ENCODE data around the gene SORCS1. TPM values are rescaled to one million over a fixed set of nuclear protein-coding genes. Genes with fewer than 3 reads are reported as not detected.

Gene SORCS1
- total and polyA plus RNA-seq, 3 donors from 2014 or later = 2.6 to 9.6 (median 4.6) TPM

- Histone ChIP-seq H3K4me1 (no peaks in the 10 kb centered on the region), H3K36me3 (ENCODE audit: low read depth, missing control alignments) (no peaks in the 10 kb centered on the region), H3K4me3 (no peak overlapping the region), H3K27me3 (no peaks in the 10 kb centered on the region), H3K9me3 (no peaks in the 10 kb centered on the region), H3K27ac (no peak overlapping the region)
- DNase-seq = no peak
- intact Hi-C loops (cut with DNase I; ENCODE audit: low total_unique reads) = no loop called here
- WGBS, 2 donors = 58 to 62% methylated on average over 3 of the region's 3 CpGs
- TF ChIP-seq CTCF (IDR thresholded peaks at IDR 0.05) (no peak), POLR2A (IDR thresholded peaks at IDR 0.05) (no peak)
These were observed 3.6 kb downstream of the SORCS1 start for GRCh38 chr10:107160866-107161265.

- Histone ChIP-seq H3K4me1 (no peaks in the 10 kb centered on the region), H3K27ac (no peak overlapping the region), H3K36me3 (ENCODE audit: low read depth, missing control alignments) (no peaks in the 10 kb centered on the region), H3K4me3 (no peak overlapping the region), H3K9me3 (no peaks in the 10 kb centered on the region), H3K27me3 (no peaks in the 10 kb centered on the region)
- WGBS, 2 donors = 91 to 92% methylated on average over 4 of the region's 4 CpGs
- TF ChIP-seq POLR2A (IDR thresholded peaks at IDR 0.05) (no peak), CTCF (IDR thresholded peaks at IDR 0.05) (no peak)
- no peak for DNase-seq
- intact Hi-C loops (cut with DNase I; ENCODE audit: low total_unique reads) = no loop called here
These were observed 4.6 kb downstream of the SORCS1 start for GRCh38 chr10:107159871-107160270.

GRCh38 chr10:107157071-107157470, 7.4 kb downstream of the SORCS1 start:
- no peaks in the 10 kb centered on the region for H3K27me3 ChIP-seq
- TF ChIP-seq CTCF (IDR thresholded peaks at IDR 0.05) (no peak), POLR2A (IDR thresholded peaks at IDR 0.05) (no peak)
- no peak overlapping the region for H3K27ac ChIP-seq
- H3K36me3 ChIP-seq (ENCODE audit: low read depth, missing control alignments) = no peaks in the 10 kb centered on the region
- H3K9me3 ChIP-seq = no peaks in the 10 kb centered on the region
- H3K4me1 ChIP-seq = no peaks in the 10 kb centered on the region
- DNase-seq = no peak
- H3K4me3 ChIP-seq = no peak overlapping the region
- intact Hi-C loops (cut with DNase I; ENCODE audit: low total_unique reads) = no loop called here
- 36 to 40% methylated on average over 1 of the region's 1 CpG for WGBS, 2 donors

GRCh38 chr10:107152087-107152486, 12.4 kb downstream of the SORCS1 start:
- no peak overlapping the region for H3K4me3 ChIP-seq
- no peaks in the 10 kb centered on the region for H3K27me3 ChIP-seq
- 92 to 100% methylated on average over 1 of the region's 1 CpG for WGBS, 2 donors
- H3K4me1 ChIP-seq = no peaks in the 10 kb centered on the region
- no peaks in the 10 kb centered on the region for H3K9me3 ChIP-seq
- no peak overlapping the region for H3K27ac ChIP-seq
- no peak for TF ChIP-seq CTCF (IDR thresholded peaks at IDR 0.05)
- no peak for TF ChIP-seq POLR2A (IDR thresholded peaks at IDR 0.05)
- H3K36me3 ChIP-seq (ENCODE audit: low read depth, missing control alignments) = no peaks in the 10 kb centered on the region
- intact Hi-C loops (cut with DNase I; ENCODE audit: low total_unique reads) = no loop called here
- DNase-seq = no peak

- intact Hi-C loops (cut with DNase I; ENCODE audit: low total_unique reads) = no loop called here
- no peaks in the 10 kb centered on the region for H3K9me3 ChIP-seq
- 85 to 89% methylated on average over 6 of the region's 6 CpGs for WGBS, 2 donors
- no peak for DNase-seq
- no peak overlapping the region for H3K27ac ChIP-seq
- H3K36me3 ChIP-seq (ENCODE audit: low read depth, missing control alignments) = no peaks in the 10 kb centered on the region
- no peaks in the 10 kb centered on the region for H3K27me3 ChIP-seq
- no peak for TF ChIP-seq POLR2A (IDR thresholded peaks at IDR 0.05)
- no peak for TF ChIP-seq CTCF (IDR thresholded peaks at IDR 0.05)
- no peak overlapping the region for H3K4me3 ChIP-seq
- H3K4me1 ChIP-seq = no peaks in the 10 kb centered on the region
These were observed 15.6 kb downstream of the SORCS1 start for GRCh38 chr10:107148906-107149305.
